Stomach (tissue), 4 donors: ENCODE results near the gene GRAMD4.
A peak's percentile ranks its signal among the peaks of the same experiment; 100 is the strongest.

Experiments used
- POLR2A ChIP-seq, 4 donors: fragments of 450-650 bp; IDR thresholded peaks; one replicate each; pipeline ENCODE4 v1.6.1; 2016; ENCODE audit warnings: antibody characterized with exemption in 4 of 4, control low read depth in 2 of 4, mild to moderate bottlenecking in 1 of 4, moderate library complexity in 1 of 4
- POLR2AphosphoS5 ChIP-seq, 3 donors: sonication (generic); formaldehyde crosslinking; IDR thresholded peaks; one replicate each; pipeline ENCODE4 v1.6.1; 2016; ENCODE audit warnings: antibody characterized with exemption in 3 of 3

DNA sequence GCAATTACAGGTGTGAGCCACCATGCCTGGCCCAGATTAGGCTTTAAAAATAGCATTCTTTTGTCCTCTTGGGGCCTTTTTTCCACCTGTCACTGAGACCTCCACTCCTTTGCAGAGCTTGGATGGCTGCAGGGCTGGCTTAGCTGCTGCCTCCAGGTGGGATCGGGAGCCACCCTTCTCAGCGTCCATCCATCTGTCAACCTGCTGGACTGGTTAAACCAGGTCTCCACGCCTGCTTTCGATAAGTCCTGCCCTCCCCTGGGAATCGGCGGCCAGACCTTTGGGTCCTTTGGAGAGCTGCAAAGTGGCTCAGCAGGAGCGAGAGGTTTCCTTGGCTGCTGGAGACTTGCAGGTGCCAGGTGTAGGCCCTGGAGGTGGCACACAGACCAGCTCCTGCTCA, 23.4 kb upstream of the GRAMD4 start:
- TF ChIP-seq POLR2A (IDR thresholded peaks at IDR 0.05) = no peak
- TF ChIP-seq POLR2AphosphoS5 (IDR thresholded peaks at IDR 0.05) = peak; percentile 55 to 89 (median 83)
